ENCODE data around the gene KDM4C. TPM values are rescaled to one million over a fixed set of nuclear protein-coding genes. Genes with fewer than 3 reads are reported as not detected.

Gene KDM4C
- total RNA-seq, 1 experiment from 2014 or later: 16.8 TPM

DNA sequence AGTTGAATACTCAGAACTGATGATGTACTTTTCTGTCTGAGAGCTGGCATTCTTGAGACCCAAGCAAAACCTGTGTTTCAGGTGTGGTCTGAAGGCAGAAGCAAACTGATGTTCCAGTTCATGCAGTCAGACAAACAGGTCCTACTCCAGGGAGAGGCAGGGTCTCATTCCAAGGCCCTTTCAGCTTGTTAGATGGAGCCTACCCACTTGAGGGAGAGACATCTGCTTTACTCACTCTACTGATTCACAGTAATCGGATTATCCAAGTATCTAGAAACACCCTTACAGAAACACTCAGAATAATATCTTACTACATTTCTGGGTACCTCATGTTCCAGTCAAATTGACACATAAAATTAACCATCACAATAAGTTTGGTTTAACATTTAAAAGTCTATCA lies 207.8 kb downstream of the KDM4C start:
- POLR2A ChIA-PET: no interaction called here
- BruUV-seq (replicated peaks): no TSS peak
- H3K27me3 ChIP-seq (ENCODE audit: insufficient read depth, low read length): no peaks in the 10 kb centered on the region

DNA sequence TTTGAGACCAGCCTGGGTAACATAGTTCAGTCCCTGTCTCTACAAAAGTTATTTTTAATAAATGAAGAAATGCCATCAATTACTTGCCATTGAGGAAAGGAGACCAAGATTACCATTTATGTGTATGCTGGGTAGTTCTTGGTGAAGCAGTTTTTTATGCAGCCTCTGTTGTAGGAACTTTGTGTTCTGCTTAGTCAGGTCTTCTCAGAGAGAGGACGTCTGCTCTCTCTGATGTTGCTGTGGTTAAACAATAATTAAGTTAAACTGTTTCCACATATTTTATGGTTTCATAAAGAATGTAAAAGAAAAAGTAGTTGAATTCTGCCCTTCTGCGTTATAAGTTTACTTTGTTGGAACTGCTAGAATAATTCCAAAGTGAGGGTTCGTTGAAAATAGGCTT lies 210.5 kb downstream of the KDM4C start:
- H3K4me2 ChIP-seq (ENCODE audit: low read length): no peak overlapping the region
- no peak for DNase-seq (ENCODE audit: low read depth, low spot score)
- BruUV-seq (replicated peaks): no TSS peak
- no peaks in the 10 kb centered on the region for H3K27me3 ChIP-seq (ENCODE audit: insufficient read depth, low read length)
- intact Hi-C loops (cut with micrococcal nuclease): no loop called here
- ChIA-PET POLR2A (no interaction called here), RAD21 (ENCODE audit: low non-redundant PET in 1 of 2, low total read pairs in 2 of 2, uncharacterized antibody in 2 of 2, unreplicated experiment in 2 of 2) (no interaction called here), CTCF (no interaction called here)
- no peak overlapping the region for H2AFZ ChIP-seq (ENCODE audit: low read depth, low read length, poor library complexity, severe bottlenecking)
- H3K9me2 ChIP-seq (ENCODE audit: insufficient read depth): no peaks in the 10 kb centered on the region
- no peak for ATAC-seq
- TF ChIP-seq ZNF274 (IDR thresholded peaks at IDR 0.05; ENCODE audit: low read depth, low read length): no peak
- TF ChIP-seq POLR2A (IDR thresholded peaks at IDR 0.05; ENCODE audit: borderline replicate concordance, extremely low read depth, insufficient read depth, insufficient read length): no peak
- no peaks in the 10 kb centered on the region for H3K4me1 ChIP-seq (ENCODE audit: control insufficient read depth in 1 of 2, insufficient read depth in 2 of 2, low read length in 2 of 2)
- H3K9ac ChIP-seq (ENCODE audit: low read length): no peak overlapping the region
- no peaks in the 10 kb centered on the region for H3K36me3 ChIP-seq (ENCODE audit: control insufficient read depth in 1 of 2, insufficient read depth in 2 of 2, low read length in 2 of 2)
- H3K4me3 ChIP-seq (replicated peaks in 1 of 2; ENCODE audit: low read depth in 1 of 2, low read length in 2 of 2): no peak overlapping the region
- H3K79me2 ChIP-seq (ENCODE audit: insufficient read depth, low read length): no peaks in the 10 kb centered on the region
- no peak overlapping the region for H3K27ac ChIP-seq (ENCODE audit: low read depth, low read length)
- H4K20me1 ChIP-seq (ENCODE audit: insufficient read depth): no peaks in the 10 kb centered on the region
- H3K9me3 ChIP-seq (ENCODE audit: control insufficient read depth in 1 of 2, insufficient read depth in 1 of 2, low read depth in 1 of 2, low read length in 2 of 2): no peaks in the 10 kb centered on the region

More for the DNA sequence above, 207.8 kb downstream of the KDM4C start:
- ATAC-seq (no peak), DNase-seq (ENCODE audit: low read depth, low spot score) (no peak)
- H3K9ac ChIP-seq (ENCODE audit: low read length): no peak overlapping the region
- intact Hi-C loops (cut with micrococcal nuclease): no loop called here
- no peak overlapping the region for H3K27ac ChIP-seq (ENCODE audit: low read depth, low read length)
- ChIA-PET CTCF (no interaction called here), RAD21 (ENCODE audit: low non-redundant PET in 1 of 2, low total read pairs in 2 of 2, uncharacterized antibody in 2 of 2, unreplicated experiment in 2 of 2) (no interaction called here)
- H3K4me3 ChIP-seq (replicated peaks in 1 of 2; ENCODE audit: low read depth in 1 of 2, low read length in 2 of 2): no peak overlapping the region
- H3K9me2 ChIP-seq (ENCODE audit: insufficient read depth): no peaks in the 10 kb centered on the region
- H4K20me1 ChIP-seq (ENCODE audit: insufficient read depth): no peaks in the 10 kb centered on the region
- no peak for TF ChIP-seq SP1 (IDR thresholded peaks at IDR 0.05; ENCODE audit: low read depth)
- TF ChIP-seq, protein P1, sequence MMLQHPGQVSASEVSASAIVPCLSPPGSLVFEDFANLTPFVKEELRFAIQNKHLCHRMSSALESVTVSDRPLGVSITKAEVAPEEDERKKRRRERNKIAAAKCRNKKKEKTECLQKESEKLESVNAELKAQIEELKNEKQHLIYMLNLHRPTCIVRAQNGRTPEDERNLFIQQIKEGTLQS (IDR thresholded peaks at IDR 0.05): no peak
- TF ChIP-seq EZH2phosphoT487 (IDR thresholded peaks at IDR 0.05; ENCODE audit: borderline replicate concordance): no peak
- no peak for TF ChIP-seq EGR1 (IDR thresholded peaks at IDR 0.05; ENCODE audit: low read depth)
- no peak for TF ChIP-seq ZNF274 (IDR thresholded peaks at IDR 0.05; ENCODE audit: low read depth, low read length)
- no peaks in the 10 kb centered on the region for H3K4me1 ChIP-seq (ENCODE audit: control insufficient read depth in 1 of 2, insufficient read depth in 2 of 2, low read length in 2 of 2)
- no peak overlapping the region for H3K4me2 ChIP-seq (ENCODE audit: low read length)
- H3K36me3 ChIP-seq (ENCODE audit: control insufficient read depth in 1 of 2, insufficient read depth in 2 of 2, low read length in 2 of 2): no peaks in the 10 kb centered on the region
- no peaks in the 10 kb centered on the region for H3K79me2 ChIP-seq (ENCODE audit: insufficient read depth, low read length)
- H2AFZ ChIP-seq (ENCODE audit: low read depth, low read length, poor library complexity, severe bottlenecking): no peak overlapping the region
- no peaks in the 10 kb centered on the region for H3K9me3 ChIP-seq (ENCODE audit: control insufficient read depth in 1 of 2, insufficient read depth in 1 of 2, low read depth in 1 of 2, low read length in 2 of 2)
